Diencephalon (tissue), 1 donor: ENCODE measurements around the gene ZBTB39. TPM values are rescaled to one million over a fixed set of nuclear protein-coding genes. Genes with fewer than 3 reads are reported as not detected.

Experiments
- total RNA-seq: library from RNA; depleted of rRNA; stranded (reverse); fragments of >200 nt; gene quantifications from one replicate; pipeline ENCODE4 v1.2.3, GENCODE V29; 2014

The ZBTB39 gene, protein sequence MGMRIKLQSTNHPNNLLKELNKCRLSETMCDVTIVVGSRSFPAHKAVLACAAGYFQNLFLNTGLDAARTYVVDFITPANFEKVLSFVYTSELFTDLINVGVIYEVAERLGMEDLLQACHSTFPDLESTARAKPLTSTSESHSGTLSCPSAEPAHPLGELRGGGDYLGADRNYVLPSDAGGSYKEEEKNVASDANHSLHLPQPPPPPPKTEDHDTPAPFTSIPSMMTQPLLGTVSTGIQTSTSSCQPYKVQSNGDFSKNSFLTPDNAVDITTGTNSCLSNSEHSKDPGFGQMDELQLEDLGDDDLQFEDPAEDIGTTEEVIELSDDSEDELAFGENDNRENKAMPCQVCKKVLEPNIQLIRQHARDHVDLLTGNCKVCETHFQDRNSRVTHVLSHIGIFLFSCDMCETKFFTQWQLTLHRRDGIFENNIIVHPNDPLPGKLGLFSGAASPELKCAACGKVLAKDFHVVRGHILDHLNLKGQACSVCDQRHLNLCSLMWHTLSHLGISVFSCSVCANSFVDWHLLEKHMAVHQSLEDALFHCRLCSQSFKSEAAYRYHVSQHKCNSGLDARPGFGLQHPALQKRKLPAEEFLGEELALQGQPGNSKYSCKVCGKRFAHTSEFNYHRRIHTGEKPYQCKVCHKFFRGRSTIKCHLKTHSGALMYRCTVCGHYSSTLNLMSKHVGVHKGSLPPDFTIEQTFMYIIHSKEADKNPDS
- total RNA-seq = 10.1 TPM

DNA sequence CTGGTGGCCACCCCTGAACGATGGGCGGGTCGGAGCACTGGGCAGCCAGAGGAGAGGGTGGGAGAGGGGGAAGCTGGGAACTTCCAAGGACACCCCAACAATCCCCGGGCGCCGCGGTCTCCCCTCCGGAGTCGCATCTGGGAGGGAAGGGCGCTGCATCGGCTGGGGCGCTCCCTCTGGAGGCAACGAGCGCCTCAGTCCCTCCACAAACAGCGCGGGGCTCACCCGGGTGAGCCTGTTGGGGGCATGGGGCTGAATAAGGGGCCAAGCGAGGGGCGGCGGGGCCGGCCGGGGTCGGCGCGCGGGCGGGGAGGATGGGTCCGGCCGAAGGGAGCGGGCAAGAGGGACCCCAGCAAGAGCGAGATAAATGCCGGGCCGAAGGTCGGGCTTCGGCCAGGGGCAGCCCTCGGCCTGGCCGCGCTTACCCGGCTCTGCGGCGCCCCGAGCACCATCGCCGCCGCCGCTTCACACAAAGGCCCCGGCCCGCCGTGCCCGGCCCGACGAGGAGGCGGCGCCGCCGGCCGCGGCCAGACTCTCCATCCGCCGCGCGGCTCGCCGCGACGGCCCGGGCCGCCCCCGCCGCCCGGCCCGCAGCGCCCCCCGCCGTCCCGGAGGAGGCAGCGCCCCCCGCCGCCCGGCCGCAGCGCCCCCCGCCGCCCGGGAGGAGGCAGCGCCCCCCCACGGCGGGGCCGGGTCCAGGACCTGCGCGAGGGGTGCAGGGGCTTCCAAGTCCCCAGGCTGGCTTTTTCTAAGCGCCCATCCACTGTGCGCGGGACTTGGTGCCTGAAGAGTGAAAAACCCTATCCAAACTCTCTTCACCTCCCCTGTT lies at the start of gene ZBTB39:
Gene ZBTB39, minus strand, starts transcription at position 567 of the 829 bp plus-strand sequence. CDS start 1,629 bp downstream, outside the sequence.

DNA sequence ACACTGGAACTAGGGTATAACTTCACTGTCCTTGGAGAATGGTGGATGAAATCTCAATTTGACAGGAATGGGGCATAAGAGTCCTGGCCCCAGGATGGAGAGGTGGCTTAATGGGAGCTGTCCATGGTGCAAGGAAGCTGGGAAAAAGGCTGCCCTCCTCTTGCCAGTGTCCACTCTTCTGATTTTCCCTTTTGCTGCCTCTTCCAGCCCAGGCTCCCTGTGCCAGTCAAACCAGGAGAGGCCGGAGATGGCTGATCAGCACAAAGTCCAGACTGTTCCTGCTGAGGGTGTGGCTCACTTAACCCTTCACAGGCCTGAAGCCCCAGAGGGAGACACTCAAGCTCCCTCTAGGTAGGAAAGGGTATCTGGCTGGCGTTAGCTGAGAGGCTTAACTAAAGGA lies 43.5 kb upstream of the ZBTB39 start, which contains the start of gene MYO1A:
Gene MYO1A, minus strand, starts transcription at position 240 of the 400 bp plus-strand sequence. CDS start 1,806 bp downstream, outside the sequence.

GRCh38 chr12:57016348-57016747 lies 10.0 kb upstream of the ZBTB39 start, which contains the start of gene TAC3:
Gene TAC3 (minus strand): TSS chr12:57016529. CDS start chr12:57015797, 732 bp downstream.

DNA sequence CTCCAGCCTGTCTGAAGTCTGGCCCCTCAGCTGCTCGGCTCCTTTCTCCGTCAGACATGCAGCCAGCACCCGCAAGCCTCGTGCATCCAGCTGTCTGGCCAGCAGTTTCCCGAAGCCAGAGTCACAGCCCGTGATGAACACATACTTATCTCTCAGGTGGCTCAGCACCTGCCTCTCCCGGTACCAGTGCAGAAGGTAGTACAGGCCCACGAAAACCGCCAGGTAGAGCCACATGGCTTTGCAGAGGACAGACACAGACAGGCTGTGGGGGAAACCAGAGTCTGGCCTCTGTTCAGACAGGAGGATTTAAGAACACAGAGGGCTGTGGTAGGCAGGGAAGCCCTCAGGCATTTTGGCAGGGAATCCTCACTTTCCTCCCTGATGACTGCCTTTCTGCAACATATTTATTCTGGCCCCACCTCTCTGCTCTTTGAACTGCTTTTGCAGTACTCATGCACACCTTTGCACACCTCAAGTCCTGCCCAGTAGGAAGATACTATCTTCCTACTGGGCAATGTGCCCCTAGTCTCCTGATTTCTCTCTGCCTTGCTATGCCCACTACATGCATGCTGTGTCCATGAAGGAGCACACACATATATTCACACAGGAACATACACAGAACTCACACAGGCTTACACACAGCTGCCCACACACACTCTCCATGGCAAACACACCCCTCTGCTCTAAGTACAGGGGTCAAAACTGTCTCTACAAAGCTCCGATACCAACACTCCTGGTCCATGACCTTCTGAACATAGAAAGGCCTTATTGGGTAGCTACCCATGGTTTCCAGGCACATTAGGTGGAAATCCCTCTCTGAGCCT lies 48.9 kb downstream of the ZBTB39 start, which contains the start of gene RDH16:
Gene RDH16, minus strand, starts transcription at position 380 of the 824 bp plus-strand sequence. Its CDS starts 146 bp downstream, at position 234.

Other genes with a start within 250 kb of the ZBTB39 start
- 12.0 TPM for gene HSD17B6, start 243.2 kb downstream of the ZBTB39 start, total RNA-seq
- gene SDR9C7, start 72.1 kb downstream of the ZBTB39 start, total RNA-seq = 0.23 TPM
- gene RDH16, start 48.9 kb downstream of the ZBTB39 start, total RNA-seq = 0.23 TPM
- gene TAC3, start 10.0 kb upstream of the ZBTB39 start, total RNA-seq = 5.1 TPM
- gene MYO1A, start 43.6 kb upstream of the ZBTB39 start, total RNA-seq = not detected
- 7.6 TPM for gene NEMP1, start 72.2 kb upstream of the ZBTB39 start, total RNA-seq
- gene NAB2, start 82.6 kb upstream of the ZBTB39 start, total RNA-seq = 16.6 TPM
- gene STAT6, start 104.8 kb upstream of the ZBTB39 start, total RNA-seq = 8.1 TPM
- gene LRP1, start 121.9 kb upstream of the ZBTB39 start, total RNA-seq = 114 TPM
- gene LRP1-AS, start 141.1 kb upstream of the ZBTB39 start, total RNA-seq = not detected
- gene NXPH4, start 210.2 kb upstream of the ZBTB39 start, total RNA-seq = 4.4 TPM
- 25.1 TPM for gene SHMT2, start 223.2 kb upstream of the ZBTB39 start, total RNA-seq
- 1.4 TPM for gene STAC3, start 244.6 kb upstream of the ZBTB39 start, total RNA-seq